Measurements from ENCODE around the gene ARL15. TPM values are rescaled to one million over a fixed set of nuclear protein-coding genes. Genes with fewer than 3 reads are reported as not detected.
A peak's percentile ranks its signal among the peaks of the same experiment; 100 is the strongest.

The ARL15 gene
- total RNA-seq = 10 to 100 TPM; 19.8 to 24.8 TPM
- polyA plus RNA-seq = 1 to 10 TPM; 5.0 to 6.8 TPM

DNA sequence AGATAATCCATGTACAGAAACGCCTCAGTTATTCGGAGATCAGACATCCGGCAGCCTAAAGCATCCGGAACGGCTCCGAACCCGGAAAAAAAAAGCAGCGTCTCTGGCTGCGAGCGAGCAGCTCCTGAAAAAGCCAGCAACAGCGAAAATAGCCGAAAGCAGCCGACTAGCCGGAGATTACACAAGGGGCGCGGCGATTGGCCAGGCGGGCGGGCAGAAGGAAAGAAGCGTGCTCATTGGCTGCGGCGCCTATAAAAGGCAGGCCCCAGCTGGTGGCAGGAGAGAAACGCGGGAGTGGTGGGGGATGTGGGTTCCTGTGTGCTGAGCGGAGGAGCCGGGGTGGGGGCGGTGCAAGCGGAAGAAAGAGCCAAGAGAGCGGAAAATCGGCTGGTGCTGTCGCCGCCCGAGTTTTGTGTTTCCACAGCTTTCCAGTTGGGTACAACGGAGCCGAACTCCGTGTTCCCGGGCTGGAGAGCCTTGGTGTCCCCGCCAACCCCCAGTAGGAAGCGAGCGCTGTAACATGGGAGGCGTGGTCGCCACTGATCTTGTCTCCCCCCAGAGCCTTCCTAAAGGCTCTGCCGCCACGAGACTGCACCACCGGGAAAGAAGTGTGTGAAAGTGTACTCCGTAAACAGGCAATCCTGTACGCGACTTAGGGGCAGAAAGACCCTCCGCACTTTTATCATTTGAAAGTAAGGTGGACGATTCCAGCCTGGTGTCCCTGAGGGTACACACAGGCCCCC lies at the start of gene ARL15:
Gene ARL15, minus strand, starts transcription at position 141 of the 743 bp plus-strand sequence.
- Histone ChIP-seq H3K27me3 (ENCODE audit: control insufficient read depth in 4 of 4, insufficient read depth in 4 of 4, low read length in 3 of 4) (no peaks in the 10 kb centered on the region), H3K4me1 (ENCODE audit: control insufficient read depth in 4 of 4, insufficient read depth in 4 of 4, low read length in 3 of 4) (peaks cover 2 to 24% (median 17%) of the 10 kb centered on the region in 4 donors), H3K9me3 (ENCODE audit: control insufficient read depth in 4 of 4, low read length in 3 of 4) (no peaks in the 10 kb centered on the region), H3K27ac (ENCODE audit: low read depth in 1 of 2, low read length in 2 of 2) (peak within 1 kb of the TSS; percentile 82 to 84), H3K36me3 (ENCODE audit: control insufficient read depth in 4 of 4, insufficient read depth in 3 of 4, low read depth in 1 of 4, low read length in 3 of 4) (no peaks in the 10 kb centered on the region), H3K4me3 (ENCODE audit: low read depth in 1 of 3, low read length in 3 of 3) (peak within 1 kb of the TSS; percentile 84 to 88 (median 87)), H3K9ac (ENCODE audit: low read depth in 1 of 2, low read length in 2 of 2) (peak within 1 kb of the TSS; percentile 76 to 88)
- under 1% methylated on average over 50 of the region's 50 CpGs for WGBS
- peak in 1 of 2 donors; percentile 78 for TF ChIP-seq EGR1 (IDR thresholded peaks at IDR 0.05; ENCODE audit: low read depth in 2 of 2)
- TF ChIP-seq ATF3 (IDR thresholded peaks at IDR 0.05) = no peak
- peak; percentile 22 for TF ChIP-seq FOXA1 (IDR thresholded peaks at IDR 0.05)
- TF ChIP-seq, protein P1, sequence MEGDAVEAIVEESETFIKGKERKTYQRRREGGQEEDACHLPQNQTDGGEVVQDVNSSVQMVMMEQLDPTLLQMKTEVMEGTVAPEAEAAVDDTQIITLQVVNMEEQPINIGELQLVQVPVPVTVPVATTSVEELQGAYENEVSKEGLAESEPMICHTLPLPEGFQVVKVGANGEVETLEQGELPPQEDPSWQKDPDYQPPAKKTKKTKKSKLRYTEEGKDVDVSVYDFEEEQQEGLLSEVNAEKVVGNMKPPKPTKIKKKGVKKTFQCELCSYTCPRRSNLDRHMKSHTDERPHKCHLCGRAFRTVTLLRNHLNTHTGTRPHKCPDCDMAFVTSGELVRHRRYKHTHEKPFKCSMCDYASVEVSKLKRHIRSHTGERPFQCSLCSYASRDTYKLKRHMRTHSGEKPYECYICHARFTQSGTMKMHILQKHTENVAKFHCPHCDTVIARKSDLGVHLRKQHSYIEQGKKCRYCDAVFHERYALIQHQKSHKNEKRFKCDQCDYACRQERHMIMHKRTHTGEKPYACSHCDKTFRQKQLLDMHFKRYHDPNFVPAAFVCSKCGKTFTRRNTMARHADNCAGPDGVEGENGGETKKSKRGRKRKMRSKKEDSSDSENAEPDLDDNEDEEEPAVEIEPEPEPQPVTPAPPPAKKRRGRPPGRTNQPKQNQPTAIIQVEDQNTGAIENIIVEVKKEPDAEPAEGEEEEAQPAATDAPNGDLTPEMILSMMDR (IDR thresholded peaks at IDR 0.05; ENCODE audit: low read depth, low read length, missing input control) = no peak
- peak in 1 of 2 donors; percentile 45 for TF ChIP-seq RAD21 (IDR thresholded peaks at IDR 0.05)
- TF ChIP-seq TAF1 (conservative IDR thresholded peaks at IDR 0.05) = peak; percentile 98
- TF ChIP-seq FOXA2 (IDR thresholded peaks at IDR 0.05) = no peak
- no peak for TF ChIP-seq JUND (IDR thresholded peaks at IDR 0.05)
- TF ChIP-seq GABPA (IDR thresholded peaks at IDR 0.05 in 1 of 2, conservative IDR thresholded peaks at IDR 0.05 in 1 of 2) = peak in 1 of 2 donors; percentile 21
- TF ChIP-seq YY1 (IDR thresholded peaks at IDR 0.05) = peak; percentile 64
- peak; percentile 17 to 25 for TF ChIP-seq RXRA (IDR thresholded peaks at IDR 0.05)
- TF ChIP-seq SP1 (IDR thresholded peaks at IDR 0.05) = peak; percentile 81
- TF ChIP-seq, protein P2, sequence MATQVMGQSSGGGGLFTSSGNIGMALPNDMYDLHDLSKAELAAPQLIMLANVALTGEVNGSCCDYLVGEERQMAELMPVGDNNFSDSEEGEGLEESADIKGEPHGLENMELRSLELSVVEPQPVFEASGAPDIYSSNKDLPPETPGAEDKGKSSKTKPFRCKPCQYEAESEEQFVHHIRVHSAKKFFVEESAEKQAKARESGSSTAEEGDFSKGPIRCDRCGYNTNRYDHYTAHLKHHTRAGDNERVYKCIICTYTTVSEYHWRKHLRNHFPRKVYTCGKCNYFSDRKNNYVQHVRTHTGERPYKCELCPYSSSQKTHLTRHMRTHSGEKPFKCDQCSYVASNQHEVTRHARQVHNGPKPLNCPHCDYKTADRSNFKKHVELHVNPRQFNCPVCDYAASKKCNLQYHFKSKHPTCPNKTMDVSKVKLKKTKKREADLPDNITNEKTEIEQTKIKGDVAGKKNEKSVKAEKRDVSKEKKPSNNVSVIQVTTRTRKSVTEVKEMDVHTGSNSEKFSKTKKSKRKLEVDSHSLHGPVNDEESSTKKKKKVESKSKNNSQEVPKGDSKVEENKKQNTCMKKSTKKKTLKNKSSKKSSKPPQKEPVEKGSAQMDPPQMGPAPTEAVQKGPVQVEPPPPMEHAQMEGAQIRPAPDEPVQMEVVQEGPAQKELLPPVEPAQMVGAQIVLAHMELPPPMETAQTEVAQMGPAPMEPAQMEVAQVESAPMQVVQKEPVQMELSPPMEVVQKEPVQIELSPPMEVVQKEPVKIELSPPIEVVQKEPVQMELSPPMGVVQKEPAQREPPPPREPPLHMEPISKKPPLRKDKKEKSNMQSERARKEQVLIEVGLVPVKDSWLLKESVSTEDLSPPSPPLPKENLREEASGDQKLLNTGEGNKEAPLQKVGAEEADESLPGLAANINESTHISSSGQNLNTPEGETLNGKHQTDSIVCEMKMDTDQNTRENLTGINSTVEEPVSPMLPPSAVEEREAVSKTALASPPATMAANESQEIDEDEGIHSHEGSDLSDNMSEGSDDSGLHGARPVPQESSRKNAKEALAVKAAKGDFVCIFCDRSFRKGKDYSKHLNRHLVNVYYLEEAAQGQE (IDR thresholded peaks at IDR 0.05) = peak; percentile 91
- no peak for TF ChIP-seq HNF4G (IDR thresholded peaks at IDR 0.05)
- peak; percentile 67 for TF ChIP-seq MAX (IDR thresholded peaks at IDR 0.05)
- TF ChIP-seq, protein P3, sequence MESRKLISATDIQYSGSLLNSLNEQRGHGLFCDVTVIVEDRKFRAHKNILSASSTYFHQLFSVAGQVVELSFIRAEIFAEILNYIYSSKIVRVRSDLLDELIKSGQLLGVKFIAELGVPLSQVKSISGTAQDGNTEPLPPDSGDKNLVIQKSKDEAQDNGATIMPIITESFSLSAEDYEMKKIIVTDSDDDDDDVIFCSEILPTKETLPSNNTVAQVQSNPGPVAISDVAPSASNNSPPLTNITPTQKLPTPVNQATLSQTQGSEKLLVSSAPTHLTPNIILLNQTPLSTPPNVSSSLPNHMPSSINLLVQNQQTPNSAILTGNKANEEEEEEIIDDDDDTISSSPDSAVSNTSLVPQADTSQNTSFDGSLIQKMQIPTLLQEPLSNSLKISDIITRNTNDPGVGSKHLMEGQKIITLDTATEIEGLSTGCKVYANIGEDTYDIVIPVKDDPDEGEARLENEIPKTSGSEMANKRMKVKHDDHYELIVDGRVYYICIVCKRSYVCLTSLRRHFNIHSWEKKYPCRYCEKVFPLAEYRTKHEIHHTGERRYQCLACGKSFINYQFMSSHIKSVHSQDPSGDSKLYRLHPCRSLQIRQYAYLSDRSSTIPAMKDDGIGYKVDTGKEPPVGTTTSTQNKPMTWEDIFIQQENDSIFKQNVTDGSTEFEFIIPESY (IDR thresholded peaks at IDR 0.05) = peak; percentile 62
- no peak for TF ChIP-seq NR2F2 (IDR thresholded peaks at IDR 0.05)
- TF ChIP-seq HNF4A (conservative IDR thresholded peaks at IDR 0.05) = peak in 1 of 2 donors; percentile 14
- peak; percentile 98 for DNase-seq (ENCODE audit: low spot score)

Data from liver (tissue), 9 donors.